IPS-18a (cell line): ENCODE results near the gene FAM13A.

ENCODE experiments used
- H3K27ac ChIP-seq: one replicate; pipeline ENCODE4 v1.5.1; 2013; ENCODE audit warnings: low read length
- H3K27me3 ChIP-seq: one replicate; pipeline ENCODE4 v1.6.1; 2013; ENCODE audit warnings: mild to moderate bottlenecking, low read length; ENCODE audit not compliant: control insufficient read depth, insufficient read depth
- H3K36me3 ChIP-seq: one replicate; pipeline ENCODE4 v1.6.1; 2013; ENCODE audit warnings: low read depth, low read length; ENCODE audit not compliant: control insufficient read depth
- H3K4me1 ChIP-seq: one replicate; pipeline ENCODE4 v1.6.1; 2013; ENCODE audit warnings: low read depth, low read length; ENCODE audit not compliant: control insufficient read depth
- H3K4me3 ChIP-seq: one replicate; pipeline ENCODE4 v1.5.1; 2013; ENCODE audit warnings: low read length
- H3K9ac ChIP-seq: one replicate; pipeline ENCODE4 v1.6.1; 2013; ENCODE audit warnings: mild to moderate bottlenecking, low read length, moderate library complexity
- H3K9me3 ChIP-seq: one replicate; pipeline ENCODE4 v1.6.1; 2013; ENCODE audit warnings: low read depth, low read length; ENCODE audit not compliant: control insufficient read depth

Gene FAM13A

GRCh38 chr4:88802585-88803286 is 254.2 kb downstream of the FAM13A start:
- H3K27ac ChIP-seq: no peak overlapping the region
- H3K4me3 ChIP-seq: no peak overlapping the region
- no peak overlapping the region for H3K9ac ChIP-seq
- no peaks in the 10 kb centered on the region for H3K9me3 ChIP-seq
- no peaks in the 10 kb centered on the region for H3K36me3 ChIP-seq
- no peaks in the 10 kb centered on the region for H3K4me1 ChIP-seq
- no peaks in the 10 kb centered on the region for H3K27me3 ChIP-seq

- Histone ChIP-seq H3K9ac (no peak overlapping the region), H3K4me3 (no peak overlapping the region), H3K27ac (no peak overlapping the region), H3K9me3 (no peaks in the 10 kb centered on the region), H3K36me3 (no peaks in the 10 kb centered on the region), H3K27me3 (no peaks in the 10 kb centered on the region), H3K4me1 (no peaks in the 10 kb centered on the region)
Observed at GRCh38 chr4:88802138-88802537, 254.8 kb downstream of the FAM13A start.

- no peaks in the 10 kb centered on the region for H3K4me1 ChIP-seq
- no peaks in the 10 kb centered on the region for H3K27me3 ChIP-seq
- no peaks in the 10 kb centered on the region for H3K9me3 ChIP-seq
- H3K36me3 ChIP-seq: no peaks in the 10 kb centered on the region
- H3K9ac ChIP-seq: no peak overlapping the region
- no peak overlapping the region for H3K4me3 ChIP-seq
- no peak overlapping the region for H3K27ac ChIP-seq
Observed at GRCh38 chr4:88799900-88800299, 257.1 kb downstream of the FAM13A start.

- Histone ChIP-seq H3K27ac (no peak overlapping the region), H3K9ac (no peak overlapping the region), H3K4me1 (peaks cover 9% of the 10 kb centered on the region), H3K9me3 (no peaks in the 10 kb centered on the region), H3K36me3 (no peaks in the 10 kb centered on the region), H3K4me3 (no peak overlapping the region), H3K27me3 (no peaks in the 10 kb centered on the region)
Observed at GRCh38 chr4:88797725-88798124, 259.3 kb downstream of the FAM13A start.

GRCh38 chr4:88796545-88796944 is 260.4 kb downstream of the FAM13A start:
- no peaks in the 10 kb centered on the region for H3K36me3 ChIP-seq
- no peaks in the 10 kb centered on the region for H3K9me3 ChIP-seq
- H3K4me3 ChIP-seq: no peak overlapping the region
- H3K4me1 ChIP-seq: peaks cover 16% of the 10 kb centered on the region
- no peak overlapping the region for H3K27ac ChIP-seq
- no peaks in the 10 kb centered on the region for H3K27me3 ChIP-seq
- no peak overlapping the region for H3K9ac ChIP-seq

GRCh38 chr4:88794952-88795351 is 262.0 kb downstream of the FAM13A start:
- Histone ChIP-seq H3K27me3 (no peaks in the 10 kb centered on the region), H3K9ac (no peak overlapping the region), H3K27ac (no peak overlapping the region), H3K4me1 (peaks cover 16% of the 10 kb centered on the region), H3K9me3 (no peaks in the 10 kb centered on the region), H3K36me3 (no peaks in the 10 kb centered on the region), H3K4me3 (no peak overlapping the region)

GRCh38 chr4:88794087-88794690 is 262.8 kb downstream of the FAM13A start:
- Histone ChIP-seq H3K27ac (no peak overlapping the region), H3K27me3 (no peaks in the 10 kb centered on the region), H3K4me3 (no peak overlapping the region), H3K4me1 (peaks cover 16% of the 10 kb centered on the region), H3K36me3 (no peaks in the 10 kb centered on the region), H3K9ac (no peak overlapping the region), H3K9me3 (no peaks in the 10 kb centered on the region)

- Histone ChIP-seq H3K4me1 (peaks cover 16% of the 10 kb centered on the region), H3K36me3 (no peaks in the 10 kb centered on the region), H3K9ac (no peak overlapping the region), H3K27ac (no peak overlapping the region), H3K9me3 (no peaks in the 10 kb centered on the region), H3K27me3 (no peaks in the 10 kb centered on the region), H3K4me3 (no peak overlapping the region)
Observed at GRCh38 chr4:88793475-88793874, 263.5 kb downstream of the FAM13A start.

- Histone ChIP-seq H3K4me3 (peak overlapping the region; percentile 3), H3K9me3 (no peaks in the 10 kb centered on the region), H3K27me3 (no peaks in the 10 kb centered on the region), H3K4me1 (peaks cover 16% of the 10 kb centered on the region), H3K27ac (peak overlapping the region; percentile 68), H3K36me3 (peaks cover under 1% of the 10 kb centered on the region), H3K9ac (peak overlapping the region; percentile 13)
Observed at GRCh38 chr4:88792821-88793220, 264.2 kb downstream of the FAM13A start.

GRCh38 chr4:88792268-88792781 is 264.7 kb downstream of the FAM13A start:
- H3K9ac ChIP-seq: peak overlapping the region; percentile 13
- peaks cover 16% of the 10 kb centered on the region for H3K4me1 ChIP-seq
- peak overlapping the region; percentile 68 for H3K27ac ChIP-seq
- peak overlapping the region; percentile 3 for H3K4me3 ChIP-seq
- H3K36me3 ChIP-seq: peaks cover 4% of the 10 kb centered on the region
- H3K9me3 ChIP-seq: no peaks in the 10 kb centered on the region
- H3K27me3 ChIP-seq: no peaks in the 10 kb centered on the region

GRCh38 chr4:88791274-88791673 is 265.7 kb downstream of the FAM13A start:
- Histone ChIP-seq H3K9me3 (no peaks in the 10 kb centered on the region), H3K9ac (no peak overlapping the region), H3K27me3 (no peaks in the 10 kb centered on the region), H3K4me1 (peaks cover 16% of the 10 kb centered on the region), H3K27ac (no peak overlapping the region), H3K36me3 (peaks cover 5% of the 10 kb centered on the region), H3K4me3 (no peak overlapping the region)

- Histone ChIP-seq H3K36me3 (peaks cover 5% of the 10 kb centered on the region), H3K4me3 (no peak overlapping the region), H3K27ac (no peak overlapping the region), H3K27me3 (no peaks in the 10 kb centered on the region), H3K9ac (no peak overlapping the region), H3K9me3 (no peaks in the 10 kb centered on the region), H3K4me1 (peaks cover 13% of the 10 kb centered on the region)
Observed at GRCh38 chr4:88788895-88789294, 268.1 kb downstream of the FAM13A start.
